Measurements from ENCODE around the gene PPM1D. TPM values are rescaled to one million over a fixed set of nuclear protein-coding genes. Genes with fewer than 3 reads are reported as not detected.
"Not testable (repeated sequence)": the region's sequence is repeated elsewhere in the genome, so short reads cannot be mapped to it uniquely, and the experiment has no call there.

Gene PPM1D
- total RNA-seq, 1 experiment from 2014 or later, result 19.0 TPM

GRCh38 chr17:60592750-60593149 lies 7.2 kb upstream of the PPM1D start:
- Histone ChIP-seq H3K9me3 (ENCODE audit: control insufficient read depth, low read depth, low read length) (no peaks in the 10 kb centered on the region), H2BK120ac (ENCODE audit: low read depth, low read length, poor library complexity, severe bottlenecking) (no peak overlapping the region), H4K20me1 (ENCODE audit: control insufficient read depth, insufficient read depth, insufficient read length) (no peaks in the 10 kb centered on the region), H4K91ac (ENCODE audit: insufficient read length, low read depth, low read length) (no peak overlapping the region), H3K14ac (ENCODE audit: insufficient read depth, low read length) (no peak overlapping the region), H3K27ac (ENCODE audit: insufficient read length, low read depth, low read length) (no peak overlapping the region), H2BK12ac (ENCODE audit: insufficient read length, low read depth, low read length) (no peak overlapping the region), H3K9ac (ENCODE audit: extremely low read depth, insufficient read length, low read length) (no peak overlapping the region), H3K56ac (ENCODE audit: insufficient read length, low read depth, low read length) (no peak overlapping the region), H3K4ac (ENCODE audit: low read depth, low read length) (no peak overlapping the region), H3K79me2 (ENCODE audit: insufficient read depth, low read length) (no peaks in the 10 kb centered on the region), H3K4me2 (ENCODE audit: insufficient read depth, insufficient read length, low read length) (no peak overlapping the region), H3K79me1 (ENCODE audit: insufficient read depth, low read depth, low read length, poor library complexity, severe bottlenecking) (no peaks in the 10 kb centered on the region), H3K27me3 (ENCODE audit: insufficient read depth, low read length) (no peaks in the 10 kb centered on the region), H3K23me2 (ENCODE audit: insufficient read length, low read depth, low read length, poor library complexity, severe bottlenecking) (no peaks in the 10 kb centered on the region), H2BK5ac (ENCODE audit: insufficient read length, low read length) (no peak overlapping the region), H4K5ac (ENCODE audit: insufficient read length, low read depth, low read length) (no peak overlapping the region), H3K23ac (ENCODE audit: insufficient read length, low read depth, low read length) (no peak overlapping the region), H3K18ac (ENCODE audit: insufficient read length, low read depth, low read length) (no peak overlapping the region), H4K8ac (replicated peaks; ENCODE audit: insufficient read length, low read depth, low read length) (no peak overlapping the region), H2BK20ac (ENCODE audit: low read depth, low read length, poor library complexity, severe bottlenecking) (no peak overlapping the region), H2AK5ac (ENCODE audit: insufficient read length, low read length) (no peak overlapping the region), H3T11ph (ENCODE audit: low read length) (no peak overlapping the region), H3K4me1 (ENCODE audit: insufficient read depth, low read length) (no peaks in the 10 kb centered on the region), H2BK15ac (ENCODE audit: low read depth, low read length) (no peak overlapping the region), H2AFZ (ENCODE audit: low read length) (no peak overlapping the region)
- H3K4me1 Mint-ChIP-seq, result no peaks in the 10 kb centered on the region
- no peak for TF ChIP-seq CTCF (conservative IDR thresholded peaks at IDR 0.05)
- no peaks in the 10 kb centered on the region for H3K36me3 Mint-ChIP-seq (ENCODE audit: insufficient read depth in 1 of 3, low read depth in 3 of 3)
- H3K27ac Mint-ChIP-seq, result no peak overlapping the region
- DNase-seq, result no peak
- no peaks in the 10 kb centered on the region for H3K9me3 Mint-ChIP-seq
- no peaks in the 10 kb centered on the region; the same call in 1 of the 2 replicates for H3K27me3 Mint-ChIP-seq (ENCODE audit: low read depth)
- WGBS (ENCODE audit: extremely low coverage, insufficient read length, low lambda C conversion rate), result no CpG with 5 or more reads among the region's 2 CpGs
- H3K4me3 Mint-ChIP-seq, result no peak overlapping the region

- not testable (repeated sequence) for H3K79me1 ChIP-seq (ENCODE audit: insufficient read depth, low read depth, low read length, poor library complexity, severe bottlenecking)
Measured at GRCh38 chr17:60593441-60594036, 6.5 kb upstream of the PPM1D start.

More at GRCh38 chr17:60593441-60594036, 6.5 kb upstream of the PPM1D start:
- not testable (repeated sequence) for H3K27me3 Mint-ChIP-seq (ENCODE audit: low read depth); H2BK5ac ChIP-seq (ENCODE audit: insufficient read length, low read length); H3K4me3 Mint-ChIP-seq; H3T11ph ChIP-seq (ENCODE audit: low read length); H3K9me3 Mint-ChIP-seq; H4K8ac ChIP-seq (replicated peaks; ENCODE audit: insufficient read length, low read depth, low read length); H3K4me1 Mint-ChIP-seq; H3K27me3 ChIP-seq (ENCODE audit: insufficient read depth, low read length); H4K91ac ChIP-seq (ENCODE audit: insufficient read length, low read depth, low read length); H4K20me1 ChIP-seq (ENCODE audit: control insufficient read depth, insufficient read depth, insufficient read length); H3K4me1 ChIP-seq (ENCODE audit: insufficient read depth, low read length); H3K23me2 ChIP-seq (ENCODE audit: insufficient read length, low read depth, low read length, poor library complexity, severe bottlenecking); H3K18ac ChIP-seq (ENCODE audit: insufficient read length, low read depth, low read length); H2BK20ac ChIP-seq (ENCODE audit: low read depth, low read length, poor library complexity, severe bottlenecking); H2AFZ ChIP-seq (ENCODE audit: low read length); H3K27ac Mint-ChIP-seq; H3K14ac ChIP-seq (ENCODE audit: insufficient read depth, low read length); H3K9me3 ChIP-seq (ENCODE audit: control insufficient read depth, low read depth, low read length); H3K23ac ChIP-seq (ENCODE audit: insufficient read length, low read depth, low read length); H3K56ac ChIP-seq (ENCODE audit: insufficient read length, low read depth, low read length); H2AK5ac ChIP-seq (ENCODE audit: insufficient read length, low read length); H4K5ac ChIP-seq (ENCODE audit: insufficient read length, low read depth, low read length); H3K27ac ChIP-seq (ENCODE audit: insufficient read length, low read depth, low read length); H3K4me2 ChIP-seq (ENCODE audit: insufficient read depth, insufficient read length, low read length); H3K79me2 ChIP-seq (ENCODE audit: insufficient read depth, low read length); H2BK15ac ChIP-seq (ENCODE audit: low read depth, low read length); H2BK120ac ChIP-seq (ENCODE audit: low read depth, low read length, poor library complexity, severe bottlenecking); H3K9ac ChIP-seq (ENCODE audit: extremely low read depth, insufficient read length, low read length); H2BK12ac ChIP-seq (ENCODE audit: insufficient read length, low read depth, low read length); H3K36me3 Mint-ChIP-seq (ENCODE audit: insufficient read depth in 1 of 3, low read depth in 3 of 3); DNase-seq; H3K4ac ChIP-seq (ENCODE audit: low read depth, low read length)
- WGBS (ENCODE audit: extremely low coverage, insufficient read length, low lambda C conversion rate), result no CpG with 5 or more reads among the region's 9 CpGs
